HepG2 (cell line): ENCODE data around the gene MED13. TPM values are rescaled to one million over a fixed set of nuclear protein-coding genes. Genes with fewer than 3 reads are reported as not detected.

Experiments
- AKAP8 ChIP-seq: sonication (generic); formaldehyde crosslinking; IDR thresholded peaks from 2 replicates; pipeline ENCODE4 v1.5.1; 2020; ENCODE audit warnings: mild to moderate bottlenecking, missing genetic modification reagents
- IKZF4 ChIP-seq: sonication (generic); formaldehyde crosslinking; IDR thresholded peaks from 2 replicates; pipeline ENCODE4 v1.5.1; 2020; ENCODE audit warnings: borderline replicate concordance, mild to moderate bottlenecking, low read depth, missing genetic modification reagents; ENCODE audit errors: not compliant biosample characterization
- KAT8 ChIP-seq: IDR thresholded peaks from 2 replicates; pipeline ENCODE4 v1.6.1; 2016; ENCODE audit warnings: missing genetic modification reagents, missing compliant biosample characterization
- SALL1 ChIP-seq: sonication (generic); formaldehyde crosslinking; IDR thresholded peaks from 2 replicates; pipeline ENCODE4 v1.8.0; 2022; ENCODE audit warnings: mild to moderate bottlenecking, missing genetic modification reagents
- SNAI1 ChIP-seq: sonication (generic); formaldehyde crosslinking; IDR thresholded peaks from 2 replicates; pipeline ENCODE4 v1.5.0; 2020; ENCODE audit warnings: mild to moderate bottlenecking, missing genetic modification reagents, borderline replicate concordance
- SNAPC4 ChIP-seq: sonication (generic); formaldehyde crosslinking; IDR thresholded peaks from 2 replicates; pipeline ENCODE4 v1.4.0; 2020; ENCODE audit warnings: mild to moderate bottlenecking, missing genetic modification reagents
- SP1 ChIP-seq, 2 experiments: fragments of 450-650 bp in 1 of 2; sonication (generic) in 1 of 2; formaldehyde crosslinking in 1 of 2; IDR thresholded peaks; 2 replicates each; pipeline versions ENCODE4 v1.4.0 to v1.6.1; 2016 to 2020; ENCODE audit warnings: missing genetic modification reagents in 1 of 2
- SP2 ChIP-seq: sonication (generic); formaldehyde crosslinking; IDR thresholded peaks from 2 replicates; pipeline ENCODE4 v1.5.1; 2020; ENCODE audit warnings: mild to moderate bottlenecking, missing genetic modification reagents
- TMF1 ChIP-seq: sonication (generic); formaldehyde crosslinking; IDR thresholded peaks from 2 replicates; pipeline ENCODE4 v1.8.1; 2022; ENCODE audit warnings: low read depth, missing genetic modification reagents
- YEATS2 ChIP-seq: sonication (generic); formaldehyde crosslinking; IDR thresholded peaks from 2 replicates; pipeline ENCODE4 v1.4.0; 2020; ENCODE audit warnings: missing genetic modification reagents, borderline replicate concordance
- ZFP37 ChIP-seq: sonication (generic); formaldehyde crosslinking; IDR thresholded peaks from 2 replicates; pipeline ENCODE4 v1.4.0; 2020; ENCODE audit warnings: missing genetic modification reagents, borderline replicate concordance
- ZNF350 ChIP-seq: sonication (generic); formaldehyde crosslinking; IDR thresholded peaks from 2 replicates; pipeline ENCODE4 v1.4.0; 2020; ENCODE audit warnings: mild to moderate bottlenecking, low read depth, missing genetic modification reagents, borderline replicate concordance
- ZNF556 ChIP-seq: sonication (generic); formaldehyde crosslinking; IDR thresholded peaks from 2 replicates; pipeline ENCODE4 v1.4.0; 2020; ENCODE audit warnings: mild to moderate bottlenecking, missing genetic modification reagents, borderline replicate concordance
- polyA plus RNA-seq, 8 experiments: library from polyadenylated mRNA; depleted of rRNA in 3 of 8; stranded (reverse) in 7 of 8; unstranded in 1 of 8; fragments of >200 nt; fragmentation: Illumina TruSeq in 4 of 8; extraction: Trizol in 4 of 8; gene quantifications; 2 replicates each; pipeline versions ENCODE4 v1.2.1 to v1.2.3, GENCODE V29; 2011 to 2016; ENCODE audit warnings: low read depth in 4 of 8, missing spikeins in 1 of 8, mixed read lengths in 1 of 8; ENCODE audit not compliant: insufficient read depth in 1 of 8
- total RNA-seq, 5 experiments: library from RNA; depleted of rRNA; stranded (reverse); fragments of >200 nt; fragmentation: Illumina TruSeq; extraction: Trizol; gene quantifications; 2 replicates each; pipeline ENCODE4 v1.2.3, GENCODE V29; 2016; ENCODE audit warnings: low read depth in 1 of 5
- TF ChIP-seq, protein P1 (sequence below): sonication (generic); formaldehyde crosslinking; IDR thresholded peaks from 2 replicates; pipeline ENCODE4 v1.5.0; 2020; ENCODE audit warnings: missing genetic modification reagents, mild to moderate bottlenecking, borderline replicate concordance
- TF ChIP-seq, protein P2 (sequence below): sonication (generic); formaldehyde crosslinking; IDR thresholded peaks from 2 replicates; pipeline ENCODE4 v1.5.0; 2020; ENCODE audit warnings: missing genetic modification reagents
- TF ChIP-seq, protein P3 (sequence below): sonication (generic); formaldehyde crosslinking; IDR thresholded peaks from 2 replicates; pipeline ENCODE4 v1.5.0; 2020; ENCODE audit warnings: mild to moderate bottlenecking, missing genetic modification reagents

MED13 gene
- total and polyA plus RNA-seq, 2 of the 13 experiments (the other 11 are each of a cell fraction or from before 2014, with no cell fraction given), result 27.4 to 69.1 TPM

DNA sequence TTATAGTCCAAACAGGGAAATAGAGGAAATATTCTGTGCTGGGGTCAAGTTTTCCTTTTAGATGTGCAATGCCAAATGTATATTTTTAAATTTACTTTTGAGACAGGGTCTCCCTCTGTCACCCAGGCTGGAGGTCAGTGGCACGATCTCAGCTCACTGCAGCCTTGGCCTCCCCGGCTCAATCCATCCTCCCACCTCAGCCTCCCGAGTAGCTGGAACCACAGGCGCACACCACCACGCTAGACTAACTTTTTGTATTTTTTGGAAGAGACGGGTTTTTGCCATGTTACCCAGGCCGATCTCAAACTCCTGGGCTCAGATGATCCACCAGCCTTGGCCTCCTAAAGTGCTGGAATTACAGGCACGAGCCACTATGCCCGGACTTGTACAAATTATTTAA is 25.8 kb upstream of the MED13 start (continued):
- TF ChIP-seq SNAPC4 (no peak), IKZF4 (CRISPR knock-in tag) (no peak), TMF1 (CRISPR knock-in tag) (no peak), KAT8 (CRISPR knock-in tag) (no peak), SNAI1 (CRISPR knock-in tag) (no peak), ZNF556 (CRISPR knock-in tag) (no peak), ZNF350 (CRISPR knock-in tag) (no peak), AKAP8 (CRISPR knock-in tag) (no peak), YEATS2 (CRISPR knock-in tag) (no peak), SALL1 (no peak), ZFP37 (CRISPR knock-in tag) (no peak), SP2 (no peak), SP1 (IDR thresholded peaks at IDR 0.05) (no peak), SP1 (CRISPR knock-in tag; IDR thresholded peaks at IDR 0.05) (no peak)
- TF ChIP-seq, protein P1, sequence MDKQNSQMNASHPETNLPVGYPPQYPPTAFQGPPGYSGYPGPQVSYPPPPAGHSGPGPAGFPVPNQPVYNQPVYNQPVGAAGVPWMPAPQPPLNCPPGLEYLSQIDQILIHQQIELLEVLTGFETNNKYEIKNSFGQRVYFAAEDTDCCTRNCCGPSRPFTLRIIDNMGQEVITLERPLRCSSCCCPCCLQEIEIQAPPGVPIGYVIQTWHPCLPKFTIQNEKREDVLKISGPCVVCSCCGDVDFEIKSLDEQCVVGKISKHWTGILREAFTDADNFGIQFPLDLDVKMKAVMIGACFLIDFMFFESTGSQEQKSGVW (CRISPR knock-in tag), result no peak
- TF ChIP-seq, protein P2, sequence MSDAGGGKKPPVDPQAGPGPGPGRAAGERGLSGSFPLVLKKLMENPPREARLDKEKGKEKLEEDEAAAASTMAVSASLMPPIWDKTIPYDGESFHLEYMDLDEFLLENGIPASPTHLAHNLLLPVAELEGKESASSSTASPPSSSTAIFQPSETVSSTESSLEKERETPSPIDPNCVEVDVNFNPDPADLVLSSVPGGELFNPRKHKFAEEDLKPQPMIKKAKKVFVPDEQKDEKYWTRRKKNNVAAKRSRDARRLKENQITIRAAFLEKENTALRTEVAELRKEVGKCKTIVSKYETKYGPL (CRISPR knock-in tag), result no peak
- TF ChIP-seq, protein P3, sequence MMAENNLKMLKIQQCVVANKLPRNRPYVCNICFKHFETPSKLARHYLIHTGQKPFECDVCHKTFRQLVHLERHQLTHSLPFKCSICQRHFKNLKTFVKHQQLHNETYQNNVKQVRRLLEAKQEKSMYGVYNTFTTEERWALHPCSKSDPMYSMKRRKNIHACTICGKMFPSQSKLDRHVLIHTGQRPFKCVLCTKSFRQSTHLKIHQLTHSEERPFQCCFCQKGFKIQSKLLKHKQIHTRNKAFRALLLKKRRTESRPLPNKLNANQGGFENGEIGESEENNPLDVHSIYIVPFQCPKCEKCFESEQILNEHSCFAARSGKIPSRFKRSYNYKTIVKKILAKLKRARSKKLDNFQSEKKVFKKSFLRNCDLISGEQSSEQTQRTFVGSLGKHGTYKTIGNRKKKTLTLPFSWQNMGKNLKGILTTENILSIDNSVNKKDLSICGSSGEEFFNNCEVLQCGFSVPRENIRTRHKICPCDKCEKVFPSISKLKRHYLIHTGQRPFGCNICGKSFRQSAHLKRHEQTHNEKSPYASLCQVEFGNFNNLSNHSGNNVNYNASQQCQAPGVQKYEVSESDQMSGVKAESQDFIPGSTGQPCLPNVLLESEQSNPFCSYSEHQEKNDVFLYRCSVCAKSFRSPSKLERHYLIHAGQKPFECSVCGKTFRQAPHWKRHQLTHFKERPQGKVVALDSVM (CRISPR knock-in tag), result peak; percentile 98
